ENCODE data around the gene TPTE.
"Not testable (repeated sequence)": the region's sequence is repeated elsewhere in the genome, so short reads cannot be mapped to it uniquely, and the experiment has no call there.

Gene TPTE

DNA sequence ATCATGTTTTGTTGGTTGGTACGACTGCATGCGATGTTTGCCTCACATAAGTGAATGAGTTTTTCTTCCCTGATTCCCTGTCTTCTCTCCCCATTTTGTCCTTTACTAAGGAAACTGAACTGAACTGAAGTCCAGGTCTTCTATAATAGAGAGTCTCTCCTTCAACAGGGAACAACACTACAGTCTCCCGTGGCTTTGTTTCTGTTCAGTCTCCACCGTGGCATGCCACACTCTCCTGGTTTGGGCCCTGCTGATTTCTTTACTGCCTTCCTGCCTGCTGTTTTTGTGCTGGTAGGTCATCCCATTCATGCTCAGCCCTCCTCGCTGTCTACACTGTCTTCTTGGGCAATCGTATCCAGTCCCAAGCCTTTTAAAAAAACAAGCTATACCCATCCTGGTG is 92.9 kb downstream of the TPTE start:
- H3K36me3 ChIP-seq (ENCODE audit: control insufficient read depth in 1 of 2, insufficient read depth in 2 of 2, low read length in 2 of 2); H3K4me3 ChIP-seq (ENCODE audit: low read depth, low read length); H3K23ac ChIP-seq (ENCODE audit: low read length); H3K27me3 ChIP-seq (ENCODE audit: insufficient read depth, low read length); H3K27ac ChIP-seq (ENCODE audit: low read depth, low read length); H2BK120ac ChIP-seq (ENCODE audit: insufficient read depth, low read length, poor library complexity); H3K79me2 ChIP-seq (ENCODE audit: control insufficient read depth, insufficient read depth, low read length, poor library complexity); DNase-seq; H2BK5ac ChIP-seq (ENCODE audit: low read depth, low read length, poor library complexity); H3K4ac ChIP-seq (ENCODE audit: low read depth, low read length); H4K12ac ChIP-seq (ENCODE audit: low read depth, low read length); H3K4me1 ChIP-seq (ENCODE audit: control insufficient read depth in 1 of 2, insufficient read depth in 2 of 2, low read length in 2 of 2); H2AFZ ChIP-seq (ENCODE audit: insufficient read depth, low read length, poor library complexity); H4K91ac ChIP-seq (ENCODE audit: low read depth, low read length); H2BK12ac ChIP-seq (ENCODE audit: low read length); H4K8ac ChIP-seq (ENCODE audit: low read depth, low read length); H3K14ac ChIP-seq (ENCODE audit: low read length); H2AK5ac ChIP-seq (ENCODE audit: low read length); H3K79me1 ChIP-seq (ENCODE audit: low read length); H3K4me2 ChIP-seq (ENCODE audit: low read length); H3K9ac ChIP-seq (ENCODE audit: low read length); H3K18ac ChIP-seq (ENCODE audit: low read length): not testable (repeated sequence)
- no CpG with 5 or more reads among the region's 6 CpGs for WGBS (ENCODE audit: extremely low coverage, insufficient coverage, insufficient read length)
- H3K9me3 ChIP-seq (ENCODE audit: insufficient read depth, low read depth, low read length) = peaks cover 11% of the 10 kb centered on the region

DNA sequence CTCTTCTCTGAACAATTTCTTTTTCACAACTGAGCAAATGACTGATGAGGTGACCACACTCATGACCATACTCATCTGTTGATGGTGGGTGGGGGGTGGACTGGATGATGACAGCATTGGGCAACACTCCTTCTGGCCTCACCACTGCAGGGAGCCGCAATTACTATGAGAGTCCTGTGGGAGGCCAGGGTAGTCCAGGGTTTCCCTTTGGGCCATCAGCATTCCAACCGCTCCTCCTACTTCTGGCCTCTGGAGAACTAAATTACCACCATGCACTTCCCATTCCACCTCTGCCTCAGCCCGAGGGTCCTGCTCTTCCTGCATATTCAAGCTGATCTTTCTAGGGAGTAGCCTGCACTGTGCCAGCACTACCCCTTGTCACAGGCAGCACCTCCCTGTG is 94.7 kb downstream of the TPTE start:
- not testable (repeated sequence) for H3K18ac ChIP-seq (ENCODE audit: low read length); H3K9ac ChIP-seq (ENCODE audit: low read length); H3K4me1 ChIP-seq (ENCODE audit: control insufficient read depth in 1 of 2, insufficient read depth in 2 of 2, low read length in 2 of 2); H2BK120ac ChIP-seq (ENCODE audit: insufficient read depth, low read length, poor library complexity); H3K27ac ChIP-seq (ENCODE audit: low read depth, low read length); H3K4ac ChIP-seq (ENCODE audit: low read depth, low read length); DNase-seq; H3K27me3 ChIP-seq (ENCODE audit: insufficient read depth, low read length); H3K4me3 ChIP-seq (ENCODE audit: low read depth, low read length); H2BK5ac ChIP-seq (ENCODE audit: low read depth, low read length, poor library complexity); H3K79me2 ChIP-seq (ENCODE audit: control insufficient read depth, insufficient read depth, low read length, poor library complexity); H3K14ac ChIP-seq (ENCODE audit: low read length); H2AFZ ChIP-seq (ENCODE audit: insufficient read depth, low read length, poor library complexity); H3K79me1 ChIP-seq (ENCODE audit: low read length); H4K91ac ChIP-seq (ENCODE audit: low read depth, low read length); H3K36me3 ChIP-seq (ENCODE audit: control insufficient read depth in 1 of 2, insufficient read depth in 2 of 2, low read length in 2 of 2); H4K12ac ChIP-seq (ENCODE audit: low read depth, low read length); H4K8ac ChIP-seq (ENCODE audit: low read depth, low read length); H3K23ac ChIP-seq (ENCODE audit: low read length); H2BK12ac ChIP-seq (ENCODE audit: low read length); H3K4me2 ChIP-seq (ENCODE audit: low read length); H2AK5ac ChIP-seq (ENCODE audit: low read length)
- H3K9me3 ChIP-seq (ENCODE audit: insufficient read depth, low read depth, low read length) = peaks cover 11% of the 10 kb centered on the region
- WGBS (ENCODE audit: extremely low coverage, insufficient coverage, insufficient read length) = no CpG with 5 or more reads among the region's 3 CpGs

GRCh38 chr21:10616535-10616934 is 95.2 kb downstream of the TPTE start:
- Histone ChIP-seq H3K27me3 (ENCODE audit: insufficient read depth, low read length) (no peaks in the 10 kb centered on the region), H3K36me3 (ENCODE audit: control insufficient read depth in 1 of 2, insufficient read depth in 2 of 2, low read length in 2 of 2) (no peaks in the 10 kb centered on the region), H3K9ac (ENCODE audit: low read length) (no peak overlapping the region), H3K23ac (ENCODE audit: low read length) (no peak overlapping the region), H4K12ac (ENCODE audit: low read depth, low read length) (no peak overlapping the region), H2AFZ (ENCODE audit: insufficient read depth, low read length, poor library complexity) (no peak overlapping the region), H3K4me1 (ENCODE audit: control insufficient read depth in 1 of 2, insufficient read depth in 2 of 2, low read length in 2 of 2) (no peaks in the 10 kb centered on the region), H3K18ac (ENCODE audit: low read length) (no peak overlapping the region), H3K9me3 (ENCODE audit: insufficient read depth, low read depth, low read length) (peaks cover 11% of the 10 kb centered on the region), H3K4me3 (ENCODE audit: low read depth, low read length) (no peak overlapping the region), H3K14ac (ENCODE audit: low read length) (no peak overlapping the region), H3K27ac (ENCODE audit: low read depth, low read length) (no peak overlapping the region), H4K91ac (ENCODE audit: low read depth, low read length) (no peak overlapping the region), H3K79me1 (ENCODE audit: low read length) (no peaks in the 10 kb centered on the region), H3K4me2 (ENCODE audit: low read length) (no peak overlapping the region), H3K79me2 (ENCODE audit: control insufficient read depth, insufficient read depth, low read length, poor library complexity) (no peaks in the 10 kb centered on the region), H4K8ac (ENCODE audit: low read depth, low read length) (no peak overlapping the region), H2BK12ac (ENCODE audit: low read length) (no peak overlapping the region), H2AK5ac (ENCODE audit: low read length) (no peak overlapping the region), H3K4ac (ENCODE audit: low read depth, low read length) (no peak overlapping the region), H2BK5ac (ENCODE audit: low read depth, low read length, poor library complexity) (no peak overlapping the region), H2BK120ac (ENCODE audit: insufficient read depth, low read length, poor library complexity) (no peak overlapping the region)
- DNase-seq = no peak
- WGBS (ENCODE audit: extremely low coverage, insufficient coverage, insufficient read length) = no CpG with 5 or more reads among the region's 30 CpGs

DNA sequence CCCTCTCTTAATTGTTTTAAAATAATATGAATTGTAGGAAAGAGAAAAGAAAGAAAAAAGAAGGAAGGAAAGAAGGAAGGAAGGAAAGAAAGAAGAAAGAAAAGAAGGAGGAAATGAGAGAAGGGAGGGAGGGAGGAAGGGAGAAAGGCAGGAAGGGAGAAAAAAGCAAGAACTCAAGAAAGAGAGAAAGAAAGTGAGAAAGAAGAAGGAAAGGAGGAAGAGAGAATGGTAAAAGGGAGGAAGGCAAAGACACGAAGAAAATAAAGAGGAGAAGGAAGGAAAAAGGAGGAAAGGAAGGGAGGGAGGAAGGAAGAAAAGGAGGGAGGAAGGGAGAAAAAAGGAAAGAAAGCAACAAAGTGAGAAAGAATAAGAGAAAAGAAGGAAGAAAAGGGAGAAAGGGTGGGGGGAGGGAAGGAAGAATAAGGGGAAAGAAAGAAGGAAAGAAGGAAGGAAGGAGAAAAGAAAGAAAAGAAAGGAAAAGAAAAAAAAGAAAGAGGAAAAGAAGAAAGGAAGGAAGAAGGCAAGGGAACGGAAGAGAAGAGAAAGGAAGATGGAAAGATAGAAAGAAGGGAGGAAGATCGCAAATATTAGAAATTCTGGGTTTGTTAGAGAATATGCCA is 95.9 kb downstream of the TPTE start:
- not testable (repeated sequence) for H3K36me3 ChIP-seq (ENCODE audit: control insufficient read depth in 1 of 2, insufficient read depth in 2 of 2, low read length in 2 of 2); H4K8ac ChIP-seq (ENCODE audit: low read depth, low read length); H3K4me2 ChIP-seq (ENCODE audit: low read length); H2BK5ac ChIP-seq (ENCODE audit: low read depth, low read length, poor library complexity); DNase-seq; H3K4me3 ChIP-seq (ENCODE audit: low read depth, low read length); H3K18ac ChIP-seq (ENCODE audit: low read length); H3K23ac ChIP-seq (ENCODE audit: low read length); H3K79me1 ChIP-seq (ENCODE audit: low read length); H2BK120ac ChIP-seq (ENCODE audit: insufficient read depth, low read length, poor library complexity); H4K91ac ChIP-seq (ENCODE audit: low read depth, low read length); H3K4ac ChIP-seq (ENCODE audit: low read depth, low read length); H2AK5ac ChIP-seq (ENCODE audit: low read length); H4K12ac ChIP-seq (ENCODE audit: low read depth, low read length); H3K4me1 ChIP-seq (ENCODE audit: control insufficient read depth in 1 of 2, insufficient read depth in 2 of 2, low read length in 2 of 2); H3K79me2 ChIP-seq (ENCODE audit: control insufficient read depth, insufficient read depth, low read length, poor library complexity); H3K14ac ChIP-seq (ENCODE audit: low read length); H3K27me3 ChIP-seq (ENCODE audit: insufficient read depth, low read length); H3K9ac ChIP-seq (ENCODE audit: low read length); H2AFZ ChIP-seq (ENCODE audit: insufficient read depth, low read length, poor library complexity); H3K27ac ChIP-seq (ENCODE audit: low read depth, low read length); H2BK12ac ChIP-seq (ENCODE audit: low read length)
- peaks cover 11% of the 10 kb centered on the region for H3K9me3 ChIP-seq (ENCODE audit: insufficient read depth, low read depth, low read length)
- 100% methylated on average over 3 of the region's 3 CpGs for WGBS (ENCODE audit: extremely low coverage, insufficient coverage, insufficient read length)

Data from trophoblast cell (in vitro differentiated cells and primary cell).